GM23338 (cell line): Measurements from ENCODE around the gene RNF31. TPM values are rescaled to one million over a fixed set of nuclear protein-coding genes. Genes with fewer than 3 reads are reported as not detected.

Source experiments
- ATAC-seq: fragments of 200-7000 bp; cut with Tn5 transposase; 3 replicates; pipeline ENCODE4 v1.9.1; 2020
- DNase-seq: peaks from one replicate; pipeline ENCODE4 v3.0.0-alpha.2; 2015; ENCODE audit warnings: low spot score
- H2AFZ ChIP-seq: fragments of 200-600 bp; sonication (generic); 2 replicates; pipeline ENCODE4 v1.8.0; 2016; ENCODE audit warnings: antibody characterized with exemption, mild to moderate bottlenecking, moderate library complexity
- H3F3A ChIP-seq: fragments of 200-600 bp; sonication (generic); replicated peaks from 2 replicates; pipeline ENCODE4 v1.8.0; 2017; ENCODE audit warnings: antibody characterized with exemption, mixed run types, low read depth
- H3K27ac ChIP-seq: fragments of 200-600 bp; sonication (generic); 2 replicates; pipeline ENCODE4 v1.6.1; 2016; ENCODE audit warnings: low read depth
- H3K27me3 ChIP-seq: fragments of 200-600 bp; sonication (generic); 2 replicates; pipeline ENCODE4 v1.8.0; 2016; ENCODE audit warnings: mild to moderate bottlenecking, mixed run types, moderate library complexity; ENCODE audit not compliant: insufficient read depth
- H3K36me3 ChIP-seq: fragments of 200-600 bp; sonication (generic); 2 replicates; pipeline ENCODE4 v1.8.0; 2016; ENCODE audit warnings: mild to moderate bottlenecking; ENCODE audit not compliant: insufficient read depth
- H3K4me1 ChIP-seq: fragments of 200-600 bp; sonication (generic); 2 replicates; pipeline ENCODE4 v1.8.0; 2016; ENCODE audit warnings: mild to moderate bottlenecking, moderate library complexity; ENCODE audit not compliant: insufficient read depth
- H3K4me2 ChIP-seq: fragments of 200-600 bp; sonication (generic); 2 replicates; pipeline ENCODE4 v1.7.1; 2017; ENCODE audit warnings: mixed run types
- H3K4me3 ChIP-seq: fragments of 200-600 bp; sonication (generic); 2 replicates; pipeline ENCODE4 v1.6.1; 2016; ENCODE audit warnings: mixed run types
- H3K79me2 ChIP-seq: fragments of 200-600 bp; sonication (generic); replicated peaks from 2 replicates; pipeline ENCODE4 v1.8.0; 2017; ENCODE audit warnings: mild to moderate bottlenecking; ENCODE audit not compliant: insufficient read depth
- H3K9me2 ChIP-seq: fragments of 200-600 bp; sonication (generic); 2 replicates; pipeline ENCODE4 v1.8.0; 2017; ENCODE audit not compliant: insufficient read depth
- H4K20me1 ChIP-seq: fragments of 200-600 bp; sonication (generic); replicated peaks from 2 replicates; pipeline ENCODE4 v1.8.0; 2017; ENCODE audit warnings: mild to moderate bottlenecking; ENCODE audit not compliant: insufficient read depth
- H3K27ac Mint-ChIP-seq: 2 replicates; pipeline ENCODE4 v1.8.0; 2020; ENCODE audit warnings: inconsistent platforms, mild to moderate bottlenecking, moderate library complexity, mixed read lengths
- H3K27me3 Mint-ChIP-seq: 3 replicates; pipeline ENCODE4 v1.8.0; 2022; ENCODE audit warnings: low read depth, mild to moderate bottlenecking, moderate library complexity, mixed read lengths, inconsistent platforms; ENCODE audit not compliant: insufficient read depth, poor library complexity
- H3K36me3 Mint-ChIP-seq: 3 replicates; pipeline ENCODE4 v1.8.0; 2021; ENCODE audit warnings: low read depth, mild to moderate bottlenecking, inconsistent platforms, moderate library complexity, mixed read lengths
- H3K4me1 Mint-ChIP-seq: 3 replicates; pipeline ENCODE4 v1.8.0; 2020; ENCODE audit warnings: mild to moderate bottlenecking, inconsistent platforms, mixed read lengths
- H3K4me3 Mint-ChIP-seq: 3 replicates; pipeline ENCODE4 v1.8.0; 2021; ENCODE audit warnings: moderate library complexity, mild to moderate bottlenecking, inconsistent platforms, mixed read lengths
- H3K9me3 Mint-ChIP-seq: 3 replicates; pipeline ENCODE4 v1.8.0; 2020; ENCODE audit warnings: moderate library complexity, mild to moderate bottlenecking, inconsistent platforms, mixed read lengths
- CREB1 ChIP-seq: fragments of 250-450 bp; sonication (Bioruptor Pico); IDR thresholded peaks from 2 replicates; pipeline ENCODE4 v1.5.0; 2020; ENCODE audit warnings: low read depth, mild to moderate bottlenecking, moderate library complexity
- EZH2 ChIP-seq: fragments of 200-600 bp; sonication (generic); IDR thresholded peaks from one replicate; pipeline ENCODE4 v1.8.0; 2017; ENCODE audit warnings: antibody characterized with exemption, mild to moderate bottlenecking, low read depth; ENCODE audit not compliant: unreplicated experiment
- EZH2phosphoT487 ChIP-seq: fragments of 200-600 bp; sonication (generic); IDR thresholded peaks from one replicate; pipeline ENCODE4 v1.8.1; 2018; ENCODE audit warnings: antibody characterized with exemption; ENCODE audit not compliant: unreplicated experiment
- JUNB ChIP-seq: IDR thresholded peaks from one replicate; pipeline ENCODE4 v1.6.1; 2016; ENCODE audit warnings: antibody characterized with exemption; ENCODE audit not compliant: unreplicated experiment
- NANOG ChIP-seq: IDR thresholded peaks from 2 replicates; pipeline ENCODE4 v1.6.1; 2016; ENCODE audit warnings: antibody characterized with exemption, borderline replicate concordance
- POLR2AphosphoS5 ChIP-seq: IDR thresholded peaks from 2 replicates; pipeline ENCODE4 v1.6.1; 2016; ENCODE audit warnings: antibody characterized with exemption, low read depth
- STAT1 ChIP-seq: IDR thresholded peaks from one replicate; pipeline ENCODE4 v1.6.1; 2016; ENCODE audit warnings: antibody characterized with exemption; ENCODE audit not compliant: unreplicated experiment
- ZNF331 ChIP-seq: fragments of 250-450 bp; sonication (Bioruptor Pico); IDR thresholded peaks from 2 replicates; pipeline ENCODE4 v1.5.0; 2020; ENCODE audit warnings: low read depth, mild to moderate bottlenecking, moderate library complexity
- polyA plus RNA-seq: library from polyadenylated mRNA; unstranded; fragments of >200 nt; fragmentation: Nextera tagmentation; extraction: Ambion mirVana; gene quantifications from 2 replicates; pipeline ENCODE4 v1.2.1, GENCODE V29; 2016
- total RNA-seq: library from RNA; depleted of rRNA; stranded (reverse); fragments of >200 nt; shearing (Covaris generic); gene quantifications from 2 replicates; pipeline ENCODE4 v1.2.3, GENCODE V29; 2014
- TF ChIP-seq, protein P1 (sequence below): IDR thresholded peaks from 2 replicates; pipeline ENCODE4 v1.6.1; 2016; ENCODE audit warnings: antibody characterized with exemption
- TF ChIP-seq, protein P2 (sequence below), 2 experiments: fragments of 200-600 bp in 1 of 2; sonication (generic) in 1 of 2; conservative IDR thresholded peaks; 2 replicates each; pipeline versions ENCODE4 v1.5.1 to v1.6.1; 2016 to 2017; ENCODE audit warnings: antibody characterized with exemption in 2 of 2, low read depth in 2 of 2, mild to moderate bottlenecking in 2 of 2, moderate library complexity in 1 of 2
- TF ChIP-seq, protein P3 (sequence below): fragments of 250-450 bp; sonication (Bioruptor Pico); IDR thresholded peaks from 2 replicates; pipeline ENCODE4 v1.5.0; 2020; ENCODE audit warnings: mild to moderate bottlenecking, moderate library complexity

The RNF31 gene
- total and polyA plus RNA-seq, 2 experiments from 2014 or later = 54.8 to 87.4 TPM

DNA sequence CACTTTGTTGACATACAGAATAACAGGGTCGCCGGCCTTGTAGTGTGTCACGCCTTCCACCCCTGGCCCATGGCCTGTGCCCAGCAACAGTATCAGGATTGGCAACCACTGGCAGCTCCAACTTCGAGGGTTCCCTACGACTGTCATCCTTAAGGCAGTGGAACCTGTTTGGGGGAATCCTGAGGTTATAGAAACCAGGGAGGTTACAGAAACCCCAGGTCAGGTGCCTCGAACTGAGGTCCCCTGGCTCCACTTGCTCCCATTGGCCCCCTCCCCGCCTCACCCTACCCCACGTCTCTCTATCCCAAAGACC, 47.5 kb downstream of the RNF31 start:
- Histone ChIP-seq H4K20me1 (no peaks in the 10 kb centered on the region; the same call in 1 of the 2 replicates), H3K36me3 (no peaks in the 10 kb centered on the region), H3K4me2 (peak overlapping the region; percentile 90), H3K9me2 (no peaks in the 10 kb centered on the region), H3K27ac (no peak overlapping the region), H3K4me1 (peaks cover 6% of the 10 kb centered on the region; the same call in 1 of the 2 replicates), H2AFZ (peak overlapping the region; percentile 90; the same call in 1 of the 2 replicates), H3F3A (peaks cover 18% of the 10 kb centered on the region), H3K27me3 (no peaks in the 10 kb centered on the region), H3K79me2 (0 out of 2 replicates have a peak, but pooled peaks cover 5% of the 10 kb centered on the region), H3K4me3 (peak overlapping the region; percentile 95)
- Mint-ChIP-seq H3K4me1 (peaks cover 24% of the 10 kb centered on the region), H3K27ac (0 out of 2 replicates have a peak overlapping the region, but pooled peaks have one; percentile 40), H3K36me3 (peaks cover 49% of the 10 kb centered on the region), H3K4me3 (peak overlapping the region; percentile 91), H3K27me3 (peaks cover 11% of the 10 kb centered on the region), H3K9me3 (peaks cover 7% of the 10 kb centered on the region)
- no peak for DNase-seq
- ATAC-seq = no peak
- TF ChIP-seq ZNF331 (CRISPR knock-in tag) (no peak), EZH2phosphoT487 (no peak)

DNA sequence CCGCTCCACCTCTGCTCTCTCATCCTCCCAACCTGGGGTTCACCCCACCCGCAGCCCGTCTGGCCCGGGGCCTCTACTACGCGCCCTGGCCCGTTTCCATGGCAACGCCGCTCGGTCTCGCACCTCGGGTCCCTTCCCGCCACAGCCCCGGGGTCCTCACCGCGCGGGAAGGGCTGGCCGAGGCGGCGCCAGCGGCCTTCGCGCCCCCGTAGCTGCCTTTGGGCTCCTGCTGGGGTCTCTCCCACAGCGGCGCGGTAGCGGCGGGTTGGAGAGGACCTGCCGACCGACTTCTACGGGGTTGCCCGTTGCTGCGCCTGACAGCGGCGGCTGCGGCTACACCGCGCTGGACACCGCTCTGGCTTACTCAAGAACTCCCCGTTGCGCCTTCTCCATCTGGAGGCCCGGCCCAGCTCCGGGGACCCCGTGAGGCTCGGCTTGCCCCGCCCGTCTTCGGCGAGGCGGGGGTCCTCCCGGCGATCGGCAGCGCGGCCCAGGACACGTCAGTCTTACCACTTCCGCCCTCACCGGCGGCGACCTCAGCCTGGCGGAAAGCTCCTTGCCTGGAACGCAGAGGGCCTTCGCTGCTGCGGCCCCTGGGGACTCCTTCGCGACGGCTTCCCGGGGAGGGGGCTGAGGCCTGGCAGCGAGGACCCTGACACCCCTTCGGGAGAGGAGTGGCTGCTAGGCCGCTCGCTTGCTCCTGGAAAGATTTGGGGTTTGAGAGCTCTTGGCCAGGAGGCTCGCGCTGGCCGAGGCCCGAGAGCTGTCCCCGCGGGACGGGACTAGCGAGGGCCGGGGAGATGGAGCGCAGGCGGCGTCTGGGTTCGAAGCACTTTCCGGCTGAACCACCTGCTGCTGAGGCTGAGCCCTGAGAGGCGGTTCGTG, 48.1 kb downstream of the RNF31 start, which contains the start of gene TM9SF1:
Gene TM9SF1, minus strand, starts transcription at position 256 of the 885 bp plus-strand sequence. CDS start 422 bp downstream, outside the sequence.
- peaks cover 52% of the 10 kb centered on the region for H3K36me3 Mint-ChIP-seq
- Histone ChIP-seq H3K27ac (peak within 1 kb of the TSS; percentile 97), H2AFZ (peak within 1 kb of the TSS; percentile 90)
- TF ChIP-seq, protein P1, sequence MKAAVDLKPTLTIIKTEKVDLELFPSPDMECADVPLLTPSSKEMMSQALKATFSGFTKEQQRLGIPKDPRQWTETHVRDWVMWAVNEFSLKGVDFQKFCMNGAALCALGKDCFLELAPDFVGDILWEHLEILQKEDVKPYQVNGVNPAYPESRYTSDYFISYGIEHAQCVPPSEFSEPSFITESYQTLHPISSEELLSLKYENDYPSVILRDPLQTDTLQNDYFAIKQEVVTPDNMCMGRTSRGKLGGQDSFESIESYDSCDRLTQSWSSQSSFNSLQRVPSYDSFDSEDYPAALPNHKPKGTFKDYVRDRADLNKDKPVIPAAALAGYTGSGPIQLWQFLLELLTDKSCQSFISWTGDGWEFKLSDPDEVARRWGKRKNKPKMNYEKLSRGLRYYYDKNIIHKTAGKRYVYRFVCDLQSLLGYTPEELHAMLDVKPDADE = peak; percentile 82
- TF ChIP-seq EZH2phosphoT487 (no peak), EZH2 (no peak), NANOG (no peak), STAT1 (no peak), CREB1 (CRISPR knock-in tag) (peak; percentile 90), JUNB (no peak), POLR2AphosphoS5 (peak; percentile 75), ZNF331 (CRISPR knock-in tag) (no peak)
- TF ChIP-seq, protein P2, sequence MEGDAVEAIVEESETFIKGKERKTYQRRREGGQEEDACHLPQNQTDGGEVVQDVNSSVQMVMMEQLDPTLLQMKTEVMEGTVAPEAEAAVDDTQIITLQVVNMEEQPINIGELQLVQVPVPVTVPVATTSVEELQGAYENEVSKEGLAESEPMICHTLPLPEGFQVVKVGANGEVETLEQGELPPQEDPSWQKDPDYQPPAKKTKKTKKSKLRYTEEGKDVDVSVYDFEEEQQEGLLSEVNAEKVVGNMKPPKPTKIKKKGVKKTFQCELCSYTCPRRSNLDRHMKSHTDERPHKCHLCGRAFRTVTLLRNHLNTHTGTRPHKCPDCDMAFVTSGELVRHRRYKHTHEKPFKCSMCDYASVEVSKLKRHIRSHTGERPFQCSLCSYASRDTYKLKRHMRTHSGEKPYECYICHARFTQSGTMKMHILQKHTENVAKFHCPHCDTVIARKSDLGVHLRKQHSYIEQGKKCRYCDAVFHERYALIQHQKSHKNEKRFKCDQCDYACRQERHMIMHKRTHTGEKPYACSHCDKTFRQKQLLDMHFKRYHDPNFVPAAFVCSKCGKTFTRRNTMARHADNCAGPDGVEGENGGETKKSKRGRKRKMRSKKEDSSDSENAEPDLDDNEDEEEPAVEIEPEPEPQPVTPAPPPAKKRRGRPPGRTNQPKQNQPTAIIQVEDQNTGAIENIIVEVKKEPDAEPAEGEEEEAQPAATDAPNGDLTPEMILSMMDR (conservative IDR thresholded peaks at IDR 0.05; ENCODE audit: low read depth in 2 of 2) = no peak
- TF ChIP-seq, protein P3, sequence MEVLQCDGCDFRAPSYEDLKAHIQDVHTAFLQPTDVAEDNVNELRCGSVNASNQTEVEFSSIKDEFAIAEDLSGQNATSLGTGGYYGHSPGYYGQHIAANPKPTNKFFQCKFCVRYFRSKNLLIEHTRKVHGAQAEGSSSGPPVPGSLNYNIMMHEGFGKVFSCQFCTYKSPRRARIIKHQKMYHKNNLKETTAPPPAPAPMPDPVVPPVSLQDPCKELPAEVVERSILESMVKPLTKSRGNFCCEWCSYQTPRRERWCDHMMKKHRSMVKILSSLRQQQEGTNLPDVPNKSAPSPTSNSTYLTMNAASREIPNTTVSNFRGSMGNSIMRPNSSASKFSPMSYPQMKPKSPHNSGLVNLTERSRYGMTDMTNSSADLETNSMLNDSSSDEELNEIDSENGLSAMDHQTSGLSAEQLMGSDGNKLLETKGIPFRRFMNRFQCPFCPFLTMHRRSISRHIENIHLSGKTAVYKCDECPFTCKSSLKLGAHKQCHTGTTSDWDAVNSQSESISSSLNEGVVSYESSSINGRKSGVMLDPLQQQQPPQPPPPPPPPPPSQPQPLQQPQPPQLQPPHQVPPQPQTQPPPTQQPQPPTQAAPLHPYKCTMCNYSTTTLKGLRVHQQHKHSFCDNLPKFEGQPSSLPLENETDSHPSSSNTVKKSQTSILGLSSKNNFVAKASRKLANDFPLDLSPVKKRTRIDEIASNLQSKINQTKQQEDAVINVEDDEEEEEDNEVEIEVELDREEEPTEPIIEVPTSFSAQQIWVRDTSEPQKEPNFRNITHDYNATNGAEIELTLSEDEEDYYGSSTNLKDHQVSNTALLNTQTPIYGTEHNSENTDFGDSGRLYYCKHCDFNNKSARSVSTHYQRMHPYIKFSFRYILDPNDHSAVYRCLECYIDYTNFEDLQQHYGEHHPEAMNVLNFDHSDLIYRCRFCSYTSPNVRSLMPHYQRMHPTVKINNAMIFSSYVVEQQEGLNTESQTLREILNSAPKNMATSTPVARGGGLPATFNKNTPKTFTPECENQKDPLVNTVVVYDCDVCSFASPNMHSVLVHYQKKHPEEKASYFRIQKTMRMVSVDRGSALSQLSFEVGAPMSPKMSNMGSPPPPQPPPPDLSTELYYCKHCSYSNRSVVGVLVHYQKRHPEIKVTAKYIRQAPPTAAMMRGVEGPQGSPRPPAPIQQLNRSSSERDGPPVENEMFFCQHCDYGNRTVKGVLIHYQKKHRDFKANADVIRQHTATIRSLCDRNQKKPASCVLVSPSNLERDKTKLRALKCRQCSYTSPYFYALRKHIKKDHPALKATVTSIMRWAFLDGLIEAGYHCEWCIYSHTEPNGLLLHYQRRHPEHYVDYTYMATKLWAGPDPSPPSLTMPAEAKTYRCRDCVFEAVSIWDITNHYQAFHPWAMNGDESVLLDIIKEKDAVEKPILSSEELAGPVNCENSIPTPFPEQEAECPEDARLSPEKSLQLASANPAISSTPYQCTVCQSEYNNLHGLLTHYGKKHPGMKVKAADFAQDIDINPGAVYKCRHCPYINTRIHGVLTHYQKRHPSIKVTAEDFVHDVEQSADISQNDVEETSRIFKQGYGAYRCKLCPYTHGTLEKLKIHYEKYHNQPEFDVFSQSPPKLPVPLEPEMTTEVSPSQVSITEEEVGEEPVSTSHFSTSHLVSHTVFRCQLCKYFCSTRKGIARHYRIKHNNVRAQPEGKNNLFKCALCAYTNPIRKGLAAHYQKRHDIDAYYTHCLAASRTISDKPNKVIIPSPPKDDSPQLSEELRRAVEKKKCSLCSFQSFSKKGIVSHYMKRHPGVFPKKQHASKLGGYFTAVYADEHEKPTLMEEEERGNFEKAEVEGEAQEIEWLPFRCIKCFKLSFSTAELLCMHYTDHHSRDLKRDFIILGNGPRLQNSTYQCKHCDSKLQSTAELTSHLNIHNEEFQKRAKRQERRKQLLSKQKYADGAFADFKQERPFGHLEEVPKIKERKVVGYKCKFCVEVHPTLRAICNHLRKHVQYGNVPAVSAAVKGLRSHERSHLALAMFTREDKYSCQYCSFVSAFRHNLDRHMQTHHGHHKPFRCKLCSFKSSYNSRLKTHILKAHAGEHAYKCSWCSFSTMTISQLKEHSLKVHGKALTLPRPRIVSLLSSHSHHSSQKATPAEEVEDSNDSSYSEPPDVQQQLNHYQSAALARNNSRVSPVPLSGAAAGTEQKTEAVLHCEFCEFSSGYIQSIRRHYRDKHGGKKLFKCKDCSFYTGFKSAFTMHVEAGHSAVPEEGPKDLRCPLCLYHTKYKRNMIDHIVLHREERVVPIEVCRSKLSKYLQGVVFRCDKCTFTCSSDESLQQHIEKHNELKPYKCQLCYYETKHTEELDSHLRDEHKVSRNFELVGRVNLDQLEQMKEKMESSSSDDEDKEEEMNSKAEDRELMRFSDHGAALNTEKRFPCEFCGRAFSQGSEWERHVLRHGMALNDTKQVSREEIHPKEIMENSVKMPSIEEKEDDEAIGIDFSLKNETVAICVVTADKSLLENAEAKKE (CRISPR knock-in tag) = no peak

More for the DNA sequence above, 48.1 kb downstream of the RNF31 start, which contains the start of gene TM9SF1:
- Histone ChIP-seq H4K20me1 (no peaks in the 10 kb centered on the region; the same call in 1 of the 2 replicates), H3K79me2 (0 out of 2 replicates have a peak, but pooled peaks cover 6% of the 10 kb centered on the region), H3K4me1 (peaks cover 6% of the 10 kb centered on the region; the same call in 1 of the 2 replicates), H3K4me2 (peak within 1 kb of the TSS; percentile 90), H3K9me2 (no peaks in the 10 kb centered on the region), H3K4me3 (peak within 1 kb of the TSS; percentile 95), H3F3A (peaks cover 18% of the 10 kb centered on the region), H3K27me3 (no peaks in the 10 kb centered on the region), H3K36me3 (no peaks in the 10 kb centered on the region)
- peaks cover 14% of the 10 kb centered on the region for H3K27me3 Mint-ChIP-seq
- DNase-seq = peak; percentile 88
- ATAC-seq = peak; percentile 90
- H3K27ac Mint-ChIP-seq = peak within 1 kb of the TSS; percentile 81
- H3K9me3 Mint-ChIP-seq = peaks cover 12% of the 10 kb centered on the region
- H3K4me3 Mint-ChIP-seq = peak within 1 kb of the TSS; percentile 91
- H3K4me1 Mint-ChIP-seq = peaks cover 24% of the 10 kb centered on the region
